WTC11 (cell line): ENCODE measurements around the gene PRKCZ. TPM values are rescaled to one million over a fixed set of nuclear protein-coding genes. Genes with fewer than 3 reads are reported as not detected.

Experiments used
- ATAC-seq: fragments of 200-7000 bp; cut with Tn5 transposase; 2 replicates; pipeline ENCODE4 v1.10.0; 2021; ENCODE audit warnings: mild to moderate bottlenecking, moderate library complexity
- CTCF ChIA-PET: fragments of 300-600 bp; sonication (Branson Sonifier 250); formaldehyde crosslinking; loops from one replicate; lab custom pipeline; 2021; ENCODE audit warnings: antibody characterized with exemption; lab: Charles Lee
- POLR2A ChIA-PET: fragments of 350-600 bp; sonication (Branson Sonifier 250); formaldehyde crosslinking; loops from one replicate; lab custom pipeline; 2021; ENCODE audit warnings: antibody characterized with exemption; lab: Charles Lee
- DNase-seq: peaks from one replicate; pipeline ENCODE4 v3.0.0; 2021; ENCODE audit warnings: low spot score
- H3K27ac Mint-ChIP-seq: 2 replicates; pipeline ENCODE4 v1.8.0; 2021; ENCODE audit warnings: mixed read lengths
- H3K27me3 Mint-ChIP-seq: 2 replicates; pipeline ENCODE4 v1.8.0; 2021; ENCODE audit warnings: low read depth, mild to moderate bottlenecking, moderate library complexity, mixed read lengths
- H3K36me3 Mint-ChIP-seq: 2 replicates; pipeline ENCODE4 v1.8.0; 2021; ENCODE audit warnings: mixed read lengths
- H3K4me1 Mint-ChIP-seq: 2 replicates; pipeline ENCODE4 v1.8.0; 2022; ENCODE audit warnings: mixed read lengths
- H3K4me3 Mint-ChIP-seq: 2 replicates; pipeline ENCODE4 v1.8.0; 2021; ENCODE audit warnings: mild to moderate bottlenecking, moderate library complexity, mixed read lengths
- H3K9me3 Mint-ChIP-seq: 2 replicates; pipeline ENCODE4 v1.8.0; 2021; ENCODE audit warnings: mixed read lengths
- ARID4B ChIP-seq: sonication (generic); formaldehyde crosslinking; IDR thresholded peaks from 2 replicates; pipeline ENCODE4 v1.8.0; 2023; ENCODE audit warnings: missing genetic modification reagents, mild to moderate bottlenecking, borderline replicate concordance
- ATF3 ChIP-seq: sonication (generic); formaldehyde crosslinking; conservative IDR thresholded peaks from 2 replicates; pipeline ENCODE4 v1.8.1; 2022; ENCODE audit warnings: mild to moderate bottlenecking, missing genetic modification reagents
- CBFB ChIP-seq: sonication (generic); formaldehyde crosslinking; IDR thresholded peaks from 2 replicates; pipeline ENCODE4 v1.8.1; 2022; ENCODE audit warnings: mild to moderate bottlenecking, low read depth, missing genetic modification reagents
- E2F4 ChIP-seq: sonication (generic); formaldehyde crosslinking; IDR thresholded peaks from 2 replicates; pipeline ENCODE4 v1.8.1; 2022; ENCODE audit warnings: low read depth, mild to moderate bottlenecking, moderate library complexity, missing genetic modification reagents, borderline replicate concordance
- ELF4 ChIP-seq: sonication (generic); formaldehyde crosslinking; IDR thresholded peaks from 2 replicates; pipeline ENCODE4 v1.8.1; 2022; ENCODE audit warnings: low read depth, mild to moderate bottlenecking, moderate library complexity, missing genetic modification reagents
- GABPB1 ChIP-seq: sonication (generic); formaldehyde crosslinking; IDR thresholded peaks from 2 replicates; pipeline ENCODE4 v1.8.1; 2023; ENCODE audit warnings: mild to moderate bottlenecking, missing genetic modification reagents
- HMGA2 ChIP-seq: fragments of 250-450 bp; sonication (Bioruptor Pico); IDR thresholded peaks from 2 replicates; pipeline ENCODE4 v1.4.0; 2021; ENCODE audit warnings: mild to moderate bottlenecking, moderate library complexity
- NFYB ChIP-seq: sonication (generic); formaldehyde crosslinking; conservative IDR thresholded peaks from 2 replicates; pipeline ENCODE4 v1.8.0; 2022; ENCODE audit warnings: low read depth, missing genetic modification reagents
- OVOL2 ChIP-seq: fragments of 250-450 bp; sonication (Bioruptor Pico); IDR thresholded peaks from 2 replicates; pipeline ENCODE4 v1.9.0; 2021; ENCODE audit warnings: mild to moderate bottlenecking, borderline replicate concordance
- PREB ChIP-seq: sonication (generic); formaldehyde crosslinking; IDR thresholded peaks from 2 replicates; pipeline ENCODE4 v1.8.1; 2022; ENCODE audit warnings: mild to moderate bottlenecking, missing genetic modification reagents, moderate library complexity, borderline replicate concordance
- RELA ChIP-seq: sonication (generic); formaldehyde crosslinking; IDR thresholded peaks from 2 replicates; pipeline ENCODE4 v1.8.1; 2022; ENCODE audit warnings: missing genetic modification reagents, mild to moderate bottlenecking, borderline replicate concordance
- SMAD3 ChIP-seq: sonication (generic); formaldehyde crosslinking; IDR thresholded peaks from 2 replicates; pipeline ENCODE4 v1.8.0; 2022; ENCODE audit warnings: missing genetic modification reagents, mild to moderate bottlenecking, borderline replicate concordance
- SOX15 ChIP-seq: fragments of 250-450 bp; sonication (Bioruptor Pico); IDR thresholded peaks from 2 replicates; pipeline ENCODE4 v1.9.0; 2021; ENCODE audit warnings: mild to moderate bottlenecking
- TEAD1 ChIP-seq: sonication (generic); formaldehyde crosslinking; IDR thresholded peaks from 2 replicates; pipeline ENCODE4 v1.8.0; 2022; ENCODE audit warnings: mild to moderate bottlenecking, missing genetic modification reagents
- USF2 ChIP-seq: sonication (generic); formaldehyde crosslinking; IDR thresholded peaks from 2 replicates; pipeline ENCODE4 v1.8.1; 2023; ENCODE audit warnings: mild to moderate bottlenecking, missing genetic modification reagents, moderate library complexity
- ZBTB43 ChIP-seq: sonication (generic); formaldehyde crosslinking; IDR thresholded peaks from 2 replicates; pipeline ENCODE4 v1.8.1; 2023; ENCODE audit warnings: mild to moderate bottlenecking, missing genetic modification reagents
- ZNF219 ChIP-seq: sonication (generic); formaldehyde crosslinking; IDR thresholded peaks from 2 replicates; pipeline ENCODE4 v1.8.0; 2023; ENCODE audit warnings: missing genetic modification reagents, mild to moderate bottlenecking, borderline replicate concordance
- ZNF232 ChIP-seq: sonication (generic); formaldehyde crosslinking; IDR thresholded peaks from 2 replicates; pipeline ENCODE4 v1.8.0; 2022; ENCODE audit warnings: mild to moderate bottlenecking, missing genetic modification reagents
- ZNF317 ChIP-seq: sonication (generic); formaldehyde crosslinking; IDR thresholded peaks from 2 replicates; pipeline ENCODE4 v1.8.1; 2023; ENCODE audit warnings: low read depth, mild to moderate bottlenecking, moderate library complexity, missing genetic modification reagents, borderline replicate concordance
- ZNF396 ChIP-seq: fragments of 250-450 bp; sonication (Bioruptor Pico); IDR thresholded peaks from 2 replicates; pipeline ENCODE4 v1.8.0; 2021; ENCODE audit warnings: mild to moderate bottlenecking, moderate library complexity, borderline replicate concordance
- total RNA-seq: library from RNA; stranded (reverse); gene quantifications from 3 replicates; pipeline ENCODE4 v1.2.3, GENCODE V29; 2021

PRKCZ gene
- total RNA-seq, 1 experiment from 2014 or later: 52.5 TPM

- POLR2A ChIA-PET: no interaction called here
- peaks cover 20% of the 10 kb centered on the region for H3K4me1 Mint-ChIP-seq
Measured at GRCh38 chr1:2134266-2134620, 84.0 kb downstream of the PRKCZ start.

GRCh38 chr1:2134621-2135307, 84.6 kb downstream of the PRKCZ start:
- CTCF ChIA-PET: no interaction called here
- H3K4me1 Mint-ChIP-seq: peaks cover 20% of the 10 kb centered on the region

More at GRCh38 chr1:2134266-2134620, 84.0 kb downstream of the PRKCZ start:
- no peak for ATAC-seq
- Mint-ChIP-seq H3K27me3 (no peaks in the 10 kb centered on the region; the same call in 1 of the 2 replicates), H3K4me3 (peak overlapping the region; percentile 22; the same call in 1 of the 2 replicates), H3K9me3 (no peaks in the 10 kb centered on the region), H3K36me3 (no peaks in the 10 kb centered on the region), H3K27ac (peak overlapping the region; percentile 76)
- CTCF ChIA-PET: interaction anchor here (2.6 kb wide), 1 partner anchor 26 kb away, joined by 21 read pairs; no protein-coding TSS in a partner anchor
- no peak for DNase-seq
- TF ChIP-seq ARID4B (CRISPR knock-in tag) (no peak), HMGA2 (CRISPR knock-in tag) (no peak)

GRCh38 chr1:2135441-2135841, 85.2 kb downstream of the PRKCZ start:
- Mint-ChIP-seq H3K36me3 (0 out of 2 replicates have a peak, but pooled peaks cover 2% of the 10 kb centered on the region), H3K9me3 (no peaks in the 10 kb centered on the region), H3K4me1 (peaks cover 20% of the 10 kb centered on the region), H3K4me3 (no peak overlapping the region), H3K27me3 (no peaks in the 10 kb centered on the region; the same call in 1 of the 2 replicates), H3K27ac (peak overlapping the region; percentile 84; the same call in 1 of the 2 replicates)
- no peak for ATAC-seq
- ChIA-PET POLR2A (no interaction called here), CTCF (no interaction called here)
- DNase-seq: no peak
- TF ChIP-seq SMAD3 (CRISPR knock-in tag): no peak
- TF ChIP-seq ZNF396 (CRISPR knock-in tag): no peak
- no peak for TF ChIP-seq OVOL2 (CRISPR knock-in tag)
- no peak for TF ChIP-seq ZNF317
- TF ChIP-seq ZNF219: no peak
- TF ChIP-seq ZNF232 (CRISPR knock-in tag): no peak
- no peak for TF ChIP-seq SOX15 (CRISPR knock-in tag)
- no peak for TF ChIP-seq USF2 (CRISPR knock-in tag)
- TF ChIP-seq TEAD1: no peak
- no peak for TF ChIP-seq RELA (CRISPR knock-in tag)
- TF ChIP-seq ZBTB43 (CRISPR knock-in tag): no peak
- TF ChIP-seq NFYB (CRISPR knock-in tag): no peak
- no peak for TF ChIP-seq HMGA2 (CRISPR knock-in tag)
- TF ChIP-seq E2F4 (CRISPR knock-in tag): no peak
- no peak for TF ChIP-seq ELF4
- no peak for TF ChIP-seq PREB (CRISPR knock-in tag)
- TF ChIP-seq ATF3: no peak

More at GRCh38 chr1:2134621-2135307, 84.6 kb downstream of the PRKCZ start:
- Mint-ChIP-seq H3K27me3 (no peaks in the 10 kb centered on the region; the same call in 1 of the 2 replicates), H3K36me3 (no peaks in the 10 kb centered on the region), H3K4me3 (no peak overlapping the region), H3K27ac (peak overlapping the region; percentile 76), H3K9me3 (no peaks in the 10 kb centered on the region)
- no peak for DNase-seq
- ATAC-seq: no peak
- POLR2A ChIA-PET: no interaction called here
- TF ChIP-seq GABPB1 (CRISPR knock-in tag): peak; percentile 32; the same call in 1 of the 2 replicates
- TF ChIP-seq CBFB (CRISPR knock-in tag): no peak
